ENCODE data around the gene MBD3L3. TPM values are rescaled to one million over a fixed set of nuclear protein-coding genes. Genes with fewer than 3 reads are reported as not detected.
"Not testable (repeated sequence)": the region's sequence is repeated elsewhere in the genome, so short reads cannot be mapped to it uniquely, and the experiment has no call there.

The MBD3L3 gene
- total RNA-seq, 2 experiments from 2014 or later, result not detected

- intact Hi-C loops (cut with micrococcal nuclease; ENCODE audit: unreplicated experiment), result no loop called here
- Histone ChIP-seq H3K36me3 (ENCODE audit: insufficient read depth, low read length) (no peaks in the 10 kb centered on the region), H2AFZ (ENCODE audit: low read length) (no peak overlapping the region), H3K4me3 (ENCODE audit: low read depth, low read length, poor library complexity, severe bottlenecking) (no peak overlapping the region), H3K9me3 (ENCODE audit: low read length) (no peaks in the 10 kb centered on the region), H4K20me1 (ENCODE audit: insufficient read depth, low read length) (no peaks in the 10 kb centered on the region), H3K9me2 (ENCODE audit: insufficient read depth, low read length) (no peaks in the 10 kb centered on the region), H3K4me1 (ENCODE audit: insufficient read depth, low read length, poor library complexity, severe bottlenecking) (peaks cover under 1% of the 10 kb centered on the region), H3K79me2 (ENCODE audit: insufficient read depth, low read depth, low read length) (no peaks in the 10 kb centered on the region), H3K27ac (ENCODE audit: low read depth, low read length, poor library complexity, severe bottlenecking) (no peak overlapping the region), H3K4me2 (ENCODE audit: low read length) (no peak overlapping the region)
- TF ChIP-seq EZH2phosphoT487 (IDR thresholded peaks at IDR 0.05; ENCODE audit: borderline replicate concordance, low read depth, low read length) (no peak), CTCF (conservative IDR thresholded peaks at IDR 0.05; ENCODE audit: low read length) (no peak)
- no TSS peak for BruUV-seq (replicated peaks)
- ChIA-PET POLR2A (no interaction called here), CTCF (ENCODE audit: unreplicated experiment) (no interaction called here)
- no peak for DNase-seq (ENCODE audit: low spot score)
These were observed 4.9 kb upstream of the MBD3L3 start for GRCh38 chr19:7063339-7063738.

GRCh38 chr19:7059977-7060376 lies 1.5 kb upstream of the MBD3L3 start:
- H3K79me2 ChIP-seq (ENCODE audit: insufficient read depth, low read depth, low read length); H3K9me3 ChIP-seq (ENCODE audit: low read length); H4K20me1 ChIP-seq (ENCODE audit: insufficient read depth, low read length); H3K9me2 ChIP-seq (ENCODE audit: insufficient read depth, low read length); BruUV-seq (replicated peaks); DNase-seq (ENCODE audit: low spot score); H3K4me3 ChIP-seq (ENCODE audit: low read depth, low read length, poor library complexity, severe bottlenecking); H2AFZ ChIP-seq (ENCODE audit: low read length); H3K4me1 ChIP-seq (ENCODE audit: insufficient read depth, low read length, poor library complexity, severe bottlenecking); H3K36me3 ChIP-seq (ENCODE audit: insufficient read depth, low read length); H3K4me2 ChIP-seq (ENCODE audit: low read length); intact Hi-C loops (cut with micrococcal nuclease; ENCODE audit: unreplicated experiment); CTCF ChIA-PET (ENCODE audit: unreplicated experiment); H3K27ac ChIP-seq (ENCODE audit: low read depth, low read length, poor library complexity, severe bottlenecking); POLR2A ChIA-PET: not testable (repeated sequence)

GRCh38 chr19:7056371-7056770 lies 2.1 kb downstream of the MBD3L3 start:
- DNase-seq (ENCODE audit: low spot score); H3K9me2 ChIP-seq (ENCODE audit: insufficient read depth, low read length); intact Hi-C loops (cut with micrococcal nuclease; ENCODE audit: unreplicated experiment); CTCF ChIA-PET (ENCODE audit: unreplicated experiment); H3K79me2 ChIP-seq (ENCODE audit: insufficient read depth, low read depth, low read length); POLR2A ChIA-PET; H4K20me1 ChIP-seq (ENCODE audit: insufficient read depth, low read length); H3K9me3 ChIP-seq (ENCODE audit: low read length); H3K4me3 ChIP-seq (ENCODE audit: low read depth, low read length, poor library complexity, severe bottlenecking); BruUV-seq (replicated peaks); H3K4me2 ChIP-seq (ENCODE audit: low read length); H3K27ac ChIP-seq (ENCODE audit: low read depth, low read length, poor library complexity, severe bottlenecking); H3K36me3 ChIP-seq (ENCODE audit: insufficient read depth, low read length); H2AFZ ChIP-seq (ENCODE audit: low read length); H3K4me1 ChIP-seq (ENCODE audit: insufficient read depth, low read length, poor library complexity, severe bottlenecking): not testable (repeated sequence)

- CTCF ChIA-PET (ENCODE audit: unreplicated experiment); H3K27ac ChIP-seq (ENCODE audit: low read depth, low read length, poor library complexity, severe bottlenecking); H3K4me1 ChIP-seq (ENCODE audit: insufficient read depth, low read length, poor library complexity, severe bottlenecking); H3K79me2 ChIP-seq (ENCODE audit: insufficient read depth, low read depth, low read length); DNase-seq (ENCODE audit: low spot score); H3K36me3 ChIP-seq (ENCODE audit: insufficient read depth, low read length); intact Hi-C loops (cut with micrococcal nuclease; ENCODE audit: unreplicated experiment); H2AFZ ChIP-seq (ENCODE audit: low read length); H3K4me2 ChIP-seq (ENCODE audit: low read length); POLR2A ChIA-PET; H3K4me3 ChIP-seq (ENCODE audit: low read depth, low read length, poor library complexity, severe bottlenecking); H4K20me1 ChIP-seq (ENCODE audit: insufficient read depth, low read length); BruUV-seq (replicated peaks); H3K9me2 ChIP-seq (ENCODE audit: insufficient read depth, low read length); H3K9me3 ChIP-seq (ENCODE audit: low read length): not testable (repeated sequence)
These were observed 2.8 kb downstream of the MBD3L3 start for GRCh38 chr19:7055679-7056078.

GRCh38 chr19:7054635-7055368 lies 3.7 kb downstream of the MBD3L3 start:
- intact Hi-C loops (cut with micrococcal nuclease; ENCODE audit: unreplicated experiment); CTCF ChIA-PET (ENCODE audit: unreplicated experiment); H3K36me3 ChIP-seq (ENCODE audit: insufficient read depth, low read length); POLR2A ChIA-PET; H4K20me1 ChIP-seq (ENCODE audit: insufficient read depth, low read length); DNase-seq (ENCODE audit: low spot score); H3K9me2 ChIP-seq (ENCODE audit: insufficient read depth, low read length); H3K79me2 ChIP-seq (ENCODE audit: insufficient read depth, low read depth, low read length); BruUV-seq (replicated peaks); H3K4me3 ChIP-seq (ENCODE audit: low read depth, low read length, poor library complexity, severe bottlenecking); H3K9me3 ChIP-seq (ENCODE audit: low read length); H2AFZ ChIP-seq (ENCODE audit: low read length); H3K4me1 ChIP-seq (ENCODE audit: insufficient read depth, low read length, poor library complexity, severe bottlenecking); H3K27ac ChIP-seq (ENCODE audit: low read depth, low read length, poor library complexity, severe bottlenecking); H3K4me2 ChIP-seq (ENCODE audit: low read length): not testable (repeated sequence)

- H3K4me1 ChIP-seq (ENCODE audit: insufficient read depth, low read length, poor library complexity, severe bottlenecking); BruUV-seq (replicated peaks); DNase-seq (ENCODE audit: low spot score); CTCF ChIA-PET (ENCODE audit: unreplicated experiment); H2AFZ ChIP-seq (ENCODE audit: low read length); POLR2A ChIA-PET; intact Hi-C loops (cut with micrococcal nuclease; ENCODE audit: unreplicated experiment); H3K9me2 ChIP-seq (ENCODE audit: insufficient read depth, low read length); H3K27ac ChIP-seq (ENCODE audit: low read depth, low read length, poor library complexity, severe bottlenecking); H4K20me1 ChIP-seq (ENCODE audit: insufficient read depth, low read length); H3K4me2 ChIP-seq (ENCODE audit: low read length); H3K79me2 ChIP-seq (ENCODE audit: insufficient read depth, low read depth, low read length); H3K4me3 ChIP-seq (ENCODE audit: low read depth, low read length, poor library complexity, severe bottlenecking); H3K9me3 ChIP-seq (ENCODE audit: low read length); H3K36me3 ChIP-seq (ENCODE audit: insufficient read depth, low read length): not testable (repeated sequence)
These were observed 5.6 kb downstream of the MBD3L3 start for GRCh38 chr19:7052896-7053295.

All from OCI-LY7 (cell line).